ENCODE measurements around the gene BCAS2. TPM values are rescaled to one million over a fixed set of nuclear protein-coding genes. Genes with fewer than 3 reads are reported as not detected.
A peak's percentile ranks its signal among the peaks of the same experiment; 100 is the strongest.

Gene BCAS2
- total and polyA plus RNA-seq, 5 donors = 33.0 to 40.1 (median 34.5) TPM

DNA sequence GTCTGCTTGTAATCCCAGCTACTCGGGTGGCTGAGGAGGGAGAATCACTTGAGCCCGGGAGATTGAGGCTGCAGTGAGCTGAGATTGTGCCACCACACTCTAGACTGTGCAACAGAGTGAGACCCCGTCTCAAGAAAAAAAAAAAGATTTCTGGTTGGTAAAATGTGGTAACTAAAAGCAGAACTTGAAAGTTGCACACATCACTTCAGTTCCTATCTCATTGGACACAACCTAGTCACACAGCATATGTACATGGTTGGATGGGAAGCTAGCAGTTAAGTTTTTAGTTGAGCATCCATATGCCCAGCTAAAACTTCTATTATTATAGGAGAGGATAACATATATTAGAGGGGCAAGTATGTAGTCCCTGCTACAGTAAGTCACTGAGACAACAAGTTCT lies 22.1 kb downstream of the BCAS2 start:
- no peak overlapping the region for H3K4me3 ChIP-seq (ENCODE audit: low read length)
- no peaks in the 10 kb centered on the region for H3K4me1 ChIP-seq (ENCODE audit: control insufficient read depth, insufficient read depth, low read length)
- H3K9me3 ChIP-seq (ENCODE audit: control insufficient read depth, low read length) = no peaks in the 10 kb centered on the region
- intact Hi-C loops (cut with DNase I) = no loop called here
- ATAC-seq (no peak), DNase-seq (no peak)
- H3K27ac ChIP-seq (ENCODE audit: low read length) = no peak overlapping the region
- H3K27me3 ChIP-seq (ENCODE audit: control insufficient read depth, insufficient read depth) = no peaks in the 10 kb centered on the region
- WGBS = 86% methylated on average over 3 of the region's 3 CpGs

DNA sequence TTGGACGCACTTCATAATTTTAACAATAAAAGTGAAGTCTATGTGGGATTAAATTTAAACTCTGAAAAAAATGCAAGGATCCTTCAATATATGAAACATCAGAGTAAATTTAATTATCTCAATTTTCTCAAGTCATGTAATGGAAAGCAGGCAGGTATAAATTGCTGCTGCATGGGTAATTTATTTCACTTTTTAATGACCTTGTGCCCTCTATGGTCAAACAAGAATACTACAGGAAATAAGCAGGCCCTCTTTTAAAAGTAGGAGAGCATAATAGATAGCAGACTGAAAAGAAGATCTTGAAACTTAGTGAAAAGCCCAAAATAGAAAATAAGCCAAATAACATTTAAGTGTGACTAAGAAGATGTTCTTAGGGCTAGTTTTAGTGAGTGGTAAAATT lies 22.9 kb downstream of the BCAS2 start:
- no peak overlapping the region for H3K27ac ChIP-seq (ENCODE audit: low read length)
- no peak for DNase-seq
- WGBS = 99% methylated on average over 1 of the region's 1 CpG
- H3K4me1 ChIP-seq (ENCODE audit: control insufficient read depth, insufficient read depth, low read length) = no peaks in the 10 kb centered on the region
- no peaks in the 10 kb centered on the region for H3K27me3 ChIP-seq (ENCODE audit: control insufficient read depth, insufficient read depth)
- no peak overlapping the region for H3K4me3 ChIP-seq (ENCODE audit: low read length)
- no peak for ATAC-seq
- intact Hi-C loops (cut with DNase I) = no loop called here
- no peaks in the 10 kb centered on the region for H3K9me3 ChIP-seq (ENCODE audit: control insufficient read depth, low read length)

DNA sequence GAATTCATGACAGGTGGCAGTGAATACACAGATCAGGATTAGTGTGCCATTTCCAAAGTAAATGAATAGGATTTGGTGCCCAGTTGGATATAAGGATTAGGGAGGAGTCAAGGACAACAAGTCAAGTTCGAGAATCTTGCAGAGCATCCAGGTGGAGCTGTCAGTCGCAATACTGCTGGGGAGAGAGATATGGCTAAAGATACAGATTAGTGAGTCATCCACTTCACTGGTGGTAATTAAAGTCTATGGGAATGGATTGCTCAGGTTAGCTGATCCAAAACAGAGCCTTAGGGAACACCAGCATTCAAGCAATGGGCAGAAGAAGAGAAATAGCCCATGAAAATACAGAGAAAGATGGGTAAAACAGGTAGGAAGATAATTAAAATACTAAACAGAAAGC lies 26.8 kb downstream of the BCAS2 start:
- Histone ChIP-seq H3K4me1 (ENCODE audit: control insufficient read depth, insufficient read depth, low read length) (no peaks in the 10 kb centered on the region), H3K9me3 (ENCODE audit: control insufficient read depth, low read length) (no peaks in the 10 kb centered on the region), H3K4me3 (ENCODE audit: low read length) (no peak overlapping the region), H3K27ac (ENCODE audit: low read length) (no peak overlapping the region), H3K27me3 (ENCODE audit: control insufficient read depth, insufficient read depth) (no peaks in the 10 kb centered on the region)
- intact Hi-C loops (cut with DNase I) = no loop called here
- WGBS = 85% methylated on average over 2 of the region's 2 CpGs
- ATAC-seq (no peak), DNase-seq (no peak)

DNA sequence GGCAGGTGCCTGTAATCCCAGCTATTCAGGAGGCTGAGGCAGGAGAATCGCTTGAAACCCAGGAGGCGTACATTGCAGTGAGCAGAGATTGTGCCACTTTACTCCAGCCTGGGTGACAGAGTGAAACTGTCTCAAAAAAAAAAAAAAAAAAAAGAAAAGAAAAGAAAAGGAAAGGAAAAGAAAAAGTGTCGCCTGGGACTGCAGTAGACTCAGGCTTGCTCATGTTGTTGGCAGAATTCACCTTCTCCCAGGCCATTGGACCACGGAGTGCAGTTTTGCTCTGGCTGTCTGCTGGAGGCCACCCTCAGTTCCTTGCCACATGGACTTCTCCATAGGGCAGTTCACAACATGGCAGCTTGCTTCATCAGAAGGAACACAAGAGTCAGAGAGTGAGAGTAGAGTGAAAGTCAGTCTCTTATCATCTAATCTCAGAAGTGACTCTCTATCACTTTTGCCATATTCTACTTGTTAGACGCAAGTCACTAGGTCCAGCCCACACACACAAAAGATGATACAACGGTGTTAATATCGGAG lies 29.2 kb downstream of the BCAS2 start:
- Histone ChIP-seq H3K4me3 (ENCODE audit: low read length) (no peak overlapping the region), H3K27me3 (ENCODE audit: control insufficient read depth, insufficient read depth) (no peaks in the 10 kb centered on the region), H3K9me3 (ENCODE audit: control insufficient read depth, low read length) (no peaks in the 10 kb centered on the region), H3K27ac (ENCODE audit: low read length) (no peak overlapping the region), H3K4me1 (ENCODE audit: control insufficient read depth, insufficient read depth, low read length) (no peaks in the 10 kb centered on the region)
- ATAC-seq = no peak
- no peak for DNase-seq
- WGBS = 95% methylated on average over 7 of the region's 7 CpGs
- intact Hi-C loops (cut with DNase I) = no loop called here

DNA sequence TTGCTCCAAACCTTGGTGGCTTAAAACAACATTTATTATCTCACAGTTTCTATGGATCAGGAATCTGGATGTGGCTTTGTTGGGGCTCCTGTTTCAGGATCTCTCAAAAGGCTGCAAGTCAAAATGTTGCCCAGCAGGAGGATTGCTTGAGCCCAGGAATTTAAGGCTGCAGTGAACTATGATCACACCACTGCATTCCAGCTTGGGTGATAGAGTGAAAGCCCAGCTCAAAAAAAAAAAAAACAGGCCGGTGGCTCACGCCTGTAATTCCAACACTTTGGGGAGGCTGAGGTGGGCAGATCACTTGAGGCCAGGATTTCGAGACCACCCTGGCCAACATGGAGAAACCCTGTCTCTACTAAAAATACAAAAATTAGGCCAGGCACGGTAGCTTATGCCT lies 30.0 kb downstream of the BCAS2 start:
- Histone ChIP-seq H3K27me3 (ENCODE audit: control insufficient read depth, insufficient read depth) (no peaks in the 10 kb centered on the region), H3K9me3 (ENCODE audit: control insufficient read depth, low read length) (no peaks in the 10 kb centered on the region), H3K27ac (ENCODE audit: low read length) (no peak overlapping the region), H3K4me3 (ENCODE audit: low read length) (no peak overlapping the region), H3K4me1 (ENCODE audit: control insufficient read depth, insufficient read depth, low read length) (no peaks in the 10 kb centered on the region)
- ATAC-seq = no peak
- WGBS = 80% methylated on average over 4 of the region's 4 CpGs
- DNase-seq = no peak
- intact Hi-C loops (cut with DNase I) = no loop called here

DNA sequence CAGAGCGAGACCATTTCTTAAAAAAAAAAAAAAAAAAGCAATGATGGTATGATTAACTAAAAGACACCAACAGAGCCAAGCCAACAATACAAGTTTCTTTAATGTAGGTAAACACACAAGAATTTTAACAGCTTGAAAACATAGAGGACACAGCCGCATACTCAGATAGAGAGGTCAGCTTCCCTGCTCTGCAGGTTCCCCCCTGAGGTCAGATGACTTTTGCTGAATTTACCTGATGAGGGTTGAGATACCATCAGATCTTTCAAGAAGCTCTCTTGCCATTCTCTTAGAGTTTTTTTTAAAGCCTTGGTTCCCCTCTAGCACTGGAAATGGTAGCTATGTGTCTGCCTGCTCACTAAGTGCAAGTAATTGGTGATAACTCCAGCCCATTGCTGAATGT lies 31.1 kb downstream of the BCAS2 start:
- Histone ChIP-seq H3K9me3 (ENCODE audit: control insufficient read depth, low read length) (no peaks in the 10 kb centered on the region), H3K4me1 (ENCODE audit: control insufficient read depth, insufficient read depth, low read length) (no peaks in the 10 kb centered on the region), H3K4me3 (ENCODE audit: low read length) (no peak overlapping the region), H3K27me3 (ENCODE audit: control insufficient read depth, insufficient read depth) (no peaks in the 10 kb centered on the region), H3K27ac (ENCODE audit: low read length) (no peak overlapping the region)
- ATAC-seq (no peak), DNase-seq (no peak)
- intact Hi-C loops (cut with DNase I) = no loop called here
- 93% methylated on average over 2 of the region's 2 CpGs for WGBS

DNA sequence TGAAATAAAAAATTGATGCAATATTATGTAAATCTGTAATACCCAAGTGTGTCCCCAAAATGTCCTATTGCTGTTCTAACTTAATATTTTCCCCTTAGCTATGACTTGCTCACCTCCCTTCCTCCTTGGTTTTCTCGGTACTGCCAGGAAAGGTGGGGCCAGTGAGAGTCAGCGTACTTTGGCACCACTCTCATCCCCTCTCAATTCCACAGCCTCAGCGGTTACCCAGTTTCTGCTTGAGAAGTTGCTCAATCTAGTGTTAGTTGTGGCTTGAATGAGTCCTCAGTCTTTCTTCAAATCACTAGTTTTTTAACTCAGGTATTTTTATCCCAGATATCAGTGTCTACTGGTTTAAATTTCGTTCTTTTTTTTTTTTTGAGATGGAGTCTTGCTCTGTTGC lies 32.3 kb downstream of the BCAS2 start:
- no peak overlapping the region for H3K4me3 ChIP-seq (ENCODE audit: low read length)
- H3K27ac ChIP-seq (ENCODE audit: low read length) = no peak overlapping the region
- H3K27me3 ChIP-seq (ENCODE audit: control insufficient read depth, insufficient read depth) = no peaks in the 10 kb centered on the region
- ATAC-seq = peak in 1 of 2 donors; percentile 61
- no peak for DNase-seq
- H3K4me1 ChIP-seq (ENCODE audit: control insufficient read depth, insufficient read depth, low read length) = no peaks in the 10 kb centered on the region
- 59% methylated on average over 4 of the region's 4 CpGs for WGBS
- H3K9me3 ChIP-seq (ENCODE audit: control insufficient read depth, low read length) = no peaks in the 10 kb centered on the region
- intact Hi-C loops (cut with DNase I) = no loop called here

DNA sequence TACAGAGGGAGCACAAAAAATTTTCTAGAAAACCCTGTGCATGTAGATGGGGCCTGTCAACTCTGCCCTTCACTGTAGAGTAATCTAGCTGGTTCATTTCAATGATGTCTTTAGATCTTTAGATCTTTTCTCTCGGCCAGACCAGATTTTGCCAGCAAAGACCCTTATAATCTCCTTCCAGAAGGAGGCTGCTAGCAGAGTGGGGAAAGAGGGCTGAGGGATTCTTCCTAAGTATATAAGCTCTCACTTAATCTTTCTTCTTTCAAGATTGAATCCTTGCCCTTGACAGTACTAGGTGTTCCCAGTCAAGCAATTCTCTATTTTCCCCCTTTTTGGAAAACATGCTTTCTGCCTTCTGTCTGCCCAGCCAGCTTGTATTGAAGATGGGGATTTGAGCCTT lies 34.3 kb downstream of the BCAS2 start:
- no peaks in the 10 kb centered on the region for H3K27me3 ChIP-seq (ENCODE audit: control insufficient read depth, insufficient read depth)
- H3K4me3 ChIP-seq (ENCODE audit: low read length) = no peak overlapping the region
- 74% methylated on average over 1 of the region's 1 CpG for WGBS
- no peaks in the 10 kb centered on the region for H3K4me1 ChIP-seq (ENCODE audit: control insufficient read depth, insufficient read depth, low read length)
- intact Hi-C loops (cut with DNase I) = no loop called here
- ATAC-seq (no peak), DNase-seq (no peak)
- H3K27ac ChIP-seq (ENCODE audit: low read length) = no peak overlapping the region
- no peaks in the 10 kb centered on the region for H3K9me3 ChIP-seq (ENCODE audit: control insufficient read depth, low read length)

DNA sequence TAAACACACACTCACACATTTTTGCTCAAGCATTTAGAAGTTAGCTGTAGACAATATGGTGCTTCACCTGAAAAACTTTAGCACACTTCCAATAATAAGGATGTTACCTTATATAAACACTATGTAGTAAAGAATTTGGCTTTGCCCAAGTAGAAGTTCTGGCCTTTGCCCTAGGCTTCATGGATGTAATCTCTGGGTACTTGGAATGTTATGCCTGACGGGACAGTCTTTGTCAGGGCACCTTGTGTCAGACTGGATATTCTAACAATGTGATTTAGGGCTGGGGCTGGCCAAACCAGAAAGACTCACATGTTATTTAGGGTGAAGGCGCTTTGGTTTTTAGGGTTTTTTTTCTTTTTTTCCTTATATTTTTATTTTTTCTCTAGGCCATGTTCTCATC lies 35.6 kb downstream of the BCAS2 start:
- intact Hi-C loops (cut with DNase I) = no loop called here
- Histone ChIP-seq H3K4me1 (ENCODE audit: control insufficient read depth, insufficient read depth, low read length) (no peaks in the 10 kb centered on the region), H3K27ac (ENCODE audit: low read length) (no peak overlapping the region), H3K9me3 (ENCODE audit: control insufficient read depth, low read length) (no peaks in the 10 kb centered on the region), H3K27me3 (ENCODE audit: control insufficient read depth, insufficient read depth) (no peaks in the 10 kb centered on the region), H3K4me3 (ENCODE audit: low read length) (no peak overlapping the region)
- DNase-seq = no peak
- WGBS = 77% methylated on average over 2 of the region's 2 CpGs
- no peak for ATAC-seq

DNA sequence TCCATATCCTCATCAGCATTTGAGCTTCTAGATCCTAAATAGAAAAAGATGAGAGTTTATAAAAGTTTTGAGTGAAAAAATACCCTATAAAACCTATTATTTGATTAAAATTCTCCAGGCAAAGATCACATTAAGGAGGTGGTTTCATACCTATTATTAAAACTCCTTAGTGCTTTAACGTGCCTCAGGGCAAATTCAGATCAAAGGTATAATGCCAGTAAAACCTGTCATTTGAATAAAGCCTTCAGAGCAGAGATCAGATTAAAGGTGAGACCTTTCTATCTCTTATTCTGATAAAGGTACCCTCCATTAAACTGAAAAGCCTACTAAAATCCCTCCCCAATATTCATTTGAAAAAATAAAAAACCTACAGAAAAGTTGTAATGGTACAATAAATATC lies 36.1 kb downstream of the BCAS2 start:
- H3K4me3 ChIP-seq (ENCODE audit: low read length) = no peak overlapping the region
- intact Hi-C loops (cut with DNase I) = no loop called here
- ATAC-seq = no peak

DNA sequence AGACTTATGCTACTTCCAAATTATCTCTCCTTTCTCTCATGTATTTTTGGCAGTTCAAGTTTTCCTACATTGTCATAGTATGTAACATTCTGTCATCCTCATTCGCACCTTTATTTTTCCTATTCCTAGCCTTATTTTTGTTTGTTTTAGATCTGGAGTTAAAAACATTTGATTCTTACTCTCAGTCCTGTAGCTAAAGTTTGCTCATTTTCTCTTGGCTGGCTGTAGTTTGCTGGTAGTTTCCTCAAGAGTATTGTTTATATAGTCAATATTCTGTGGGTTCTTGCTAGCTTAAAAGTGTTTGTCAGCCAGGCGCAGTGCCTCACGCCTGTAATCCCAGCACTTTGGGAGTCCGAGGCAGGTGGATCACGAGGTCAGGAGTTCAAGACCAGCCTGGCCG lies 40.6 kb downstream of the BCAS2 start:
- Histone ChIP-seq H3K4me1 (ENCODE audit: control insufficient read depth, insufficient read depth, low read length) (no peaks in the 10 kb centered on the region), H3K4me3 (ENCODE audit: low read length) (no peak overlapping the region), H3K27me3 (ENCODE audit: control insufficient read depth, insufficient read depth) (no peaks in the 10 kb centered on the region), H3K27ac (ENCODE audit: low read length) (no peak overlapping the region), H3K9me3 (ENCODE audit: control insufficient read depth, low read length) (no peaks in the 10 kb centered on the region)
- intact Hi-C loops (cut with DNase I) = no loop called here
- WGBS = 78% methylated on average over 6 of the region's 6 CpGs
- no peak for ATAC-seq
- DNase-seq = no peak

More for the DNA sequence above, 36.1 kb downstream of the BCAS2 start:
- DNase-seq = no peak
- H3K27me3 ChIP-seq (ENCODE audit: control insufficient read depth, insufficient read depth) = no peaks in the 10 kb centered on the region
- H3K9me3 ChIP-seq (ENCODE audit: control insufficient read depth, low read length) = no peaks in the 10 kb centered on the region
- H3K4me1 ChIP-seq (ENCODE audit: control insufficient read depth, insufficient read depth, low read length) = no peaks in the 10 kb centered on the region
- 61% methylated on average over 1 of the region's 1 CpG for WGBS
- H3K27ac ChIP-seq (ENCODE audit: low read length) = no peak overlapping the region

DNA sequence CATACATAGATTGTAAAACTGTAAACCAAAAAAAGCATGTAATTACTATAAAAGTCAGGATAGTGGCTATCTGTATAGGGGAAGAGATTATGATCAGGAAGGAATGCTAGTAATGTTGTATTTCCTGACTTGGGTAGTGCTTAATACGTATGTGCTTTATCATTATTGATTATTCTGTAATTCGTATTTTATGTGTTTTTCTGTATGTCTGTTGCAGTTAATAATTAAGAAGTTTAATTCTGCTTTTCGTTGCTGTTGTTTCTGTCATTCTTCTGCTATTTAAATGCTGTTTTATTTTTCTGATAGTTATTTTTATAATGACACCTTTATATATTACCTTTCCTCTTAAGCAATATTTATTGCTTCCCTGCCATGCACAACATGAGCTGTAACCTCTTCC lies 41.1 kb downstream of the BCAS2 start:
- ATAC-seq (no peak), DNase-seq (no peak)
- intact Hi-C loops (cut with DNase I) = no loop called here
- H3K4me1 ChIP-seq (ENCODE audit: control insufficient read depth, insufficient read depth, low read length) = no peaks in the 10 kb centered on the region
- no peaks in the 10 kb centered on the region for H3K9me3 ChIP-seq (ENCODE audit: control insufficient read depth, low read length)
- H3K27me3 ChIP-seq (ENCODE audit: control insufficient read depth, insufficient read depth) = no peaks in the 10 kb centered on the region
- WGBS = 50% methylated on average over 3 of the region's 3 CpGs
- H3K4me3 ChIP-seq (ENCODE audit: low read length) = no peak overlapping the region
- no peak overlapping the region for H3K27ac ChIP-seq (ENCODE audit: low read length)

All from right cardiac atrium (tissue), 5 donors.